ENCODE data around the gene CORO6.

The CORO6 gene

GRCh38 chr17:29613352-29613837, 9.3 kb downstream of the CORO6 start:
- TF ChIP-seq ZNF274 (IDR thresholded peaks at IDR 0.05; ENCODE audit: low read depth, low read length), result no peak
- H3K4me3 ChIP-seq (ENCODE audit: low read length), result no peak overlapping the region; the same call in 1 of the 2 replicates

GRCh38 chr17:29612404-29613280, 10.1 kb downstream of the CORO6 start:
- no peak overlapping the region; the same call in 1 of the 2 replicates for H3K4me3 ChIP-seq (ENCODE audit: low read length)

GRCh38 chr17:29612094-29612403, 10.7 kb downstream of the CORO6 start:
- H3K4me3 ChIP-seq (ENCODE audit: low read length), result no peak overlapping the region
- no peak for TF ChIP-seq ZNF274 (IDR thresholded peaks at IDR 0.05; ENCODE audit: low read depth, low read length)

More at GRCh38 chr17:29612404-29613280, 10.1 kb downstream of the CORO6 start:
- TF ChIP-seq ZNF274 (IDR thresholded peaks at IDR 0.05; ENCODE audit: low read depth, low read length), result no peak

- H3K4me3 ChIP-seq (ENCODE audit: low read length), result no peak overlapping the region
- TF ChIP-seq ZNF274 (IDR thresholded peaks at IDR 0.05; ENCODE audit: low read depth, low read length), result no peak
Observed at GRCh38 chr17:29611351-29612093, 11.2 kb downstream of the CORO6 start.

- TF ChIP-seq ZNF274 (IDR thresholded peaks at IDR 0.05; ENCODE audit: low read depth, low read length), result no peak
- no peak overlapping the region for H3K4me3 ChIP-seq (ENCODE audit: low read length)
Observed at GRCh38 chr17:29610395-29610794, 12.3 kb downstream of the CORO6 start.

- H3K4me3 ChIP-seq (ENCODE audit: low read length), result no peak overlapping the region
- no peak for TF ChIP-seq ZNF274 (IDR thresholded peaks at IDR 0.05; ENCODE audit: low read depth, low read length)
Observed at GRCh38 chr17:29608986-29609385, 13.7 kb downstream of the CORO6 start.

GRCh38 chr17:29607557-29608195, 15.0 kb downstream of the CORO6 start:
- no peak for TF ChIP-seq ZNF274 (IDR thresholded peaks at IDR 0.05; ENCODE audit: low read depth, low read length)

GRCh38 chr17:29603109-29603674, 19.5 kb downstream of the CORO6 start:
- no peak overlapping the region for H3K4me3 ChIP-seq (ENCODE audit: low read length)
- no peak for TF ChIP-seq ZNF274 (IDR thresholded peaks at IDR 0.05; ENCODE audit: low read depth, low read length)

More at GRCh38 chr17:29607557-29608195, 15.0 kb downstream of the CORO6 start:
- H3K4me3 ChIP-seq (ENCODE audit: low read length), result no peak overlapping the region

GRCh38 chr17:29597361-29598172, 25.1 kb downstream of the CORO6 start:
- no peak for TF ChIP-seq ZNF274 (IDR thresholded peaks at IDR 0.05; ENCODE audit: low read depth, low read length)
- no peak overlapping the region for H3K4me3 ChIP-seq (ENCODE audit: low read length)

- no peak for TF ChIP-seq ZNF274 (IDR thresholded peaks at IDR 0.05; ENCODE audit: low read depth, low read length)
- no peak overlapping the region for H3K4me3 ChIP-seq (ENCODE audit: low read length)
Observed at GRCh38 chr17:29596811-29597210, 25.9 kb downstream of the CORO6 start.

- no peak for TF ChIP-seq ZNF274 (IDR thresholded peaks at IDR 0.05; ENCODE audit: low read depth, low read length)
- no peak overlapping the region for H3K4me3 ChIP-seq (ENCODE audit: low read length)
Observed at GRCh38 chr17:29595943-29596774, 26.6 kb downstream of the CORO6 start.

- no peak overlapping the region for H3K4me3 ChIP-seq (ENCODE audit: low read length)
- TF ChIP-seq ZNF274 (IDR thresholded peaks at IDR 0.05; ENCODE audit: low read depth, low read length), result no peak
Observed at GRCh38 chr17:29595107-29595942, 27.4 kb downstream of the CORO6 start.

Measured in GM08714 (cell line).